ENCODE measurements around the gene PHF21B.
"Not testable (repeated sequence)": the region's sequence is repeated elsewhere in the genome, so short reads cannot be mapped to it uniquely, and the experiment has no call there.

The PHF21B gene

DNA sequence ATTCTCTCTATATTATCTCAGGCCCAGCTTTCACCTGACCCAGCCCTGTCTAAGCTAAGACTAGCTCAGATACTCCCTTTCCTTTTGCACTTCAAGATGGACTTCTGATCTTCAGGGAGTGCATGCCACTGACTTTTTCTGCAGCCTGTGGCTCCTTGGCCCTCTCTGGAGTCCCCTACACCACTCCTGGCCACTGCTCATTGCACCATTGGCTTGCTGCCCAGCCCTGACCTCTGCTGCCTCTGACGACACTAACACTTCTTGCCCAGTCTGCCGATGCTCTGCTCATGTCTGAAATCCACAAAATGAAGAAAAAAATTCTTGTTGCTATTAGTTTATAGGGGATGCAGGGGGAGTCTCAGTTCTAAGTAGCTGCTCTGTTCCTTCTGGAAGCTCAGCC lies 106.6 kb downstream of the PHF21B start:
- not testable (repeated sequence) for H3K27me3 ChIP-seq (ENCODE audit: insufficient read depth, low read length); H3K27ac ChIP-seq (ENCODE audit: low read depth, low read length, poor library complexity, severe bottlenecking); H3K4me2 ChIP-seq (ENCODE audit: low read length); H3F3A ChIP-seq (ENCODE audit: insufficient read depth, low read length); H3K9ac ChIP-seq (ENCODE audit: low read length); H3K36me3 ChIP-seq (ENCODE audit: insufficient read depth, low read length); H3K79me2 ChIP-seq (ENCODE audit: insufficient read depth, low read length); H2AFZ ChIP-seq (ENCODE audit: low read length); H3K9me2 ChIP-seq (ENCODE audit: low read depth, low read length); H3K4me3 ChIP-seq (ENCODE audit: low read depth, low read length, poor library complexity, severe bottlenecking); H3K9me3 ChIP-seq (ENCODE audit: low read length); H4K20me1 ChIP-seq (ENCODE audit: insufficient read depth, low read length); H3K4me1 ChIP-seq (ENCODE audit: insufficient read depth, low read length, severe bottlenecking)

GRCh38 chr22:44901301-44901700 lies 108.5 kb downstream of the PHF21B start:
- TF ChIP-seq EZH2 (IDR thresholded peaks at IDR 0.05; ENCODE audit: borderline replicate concordance, low read length) (no peak), CTCF (IDR thresholded peaks at IDR 0.05; ENCODE audit: low read length) (no peak)
- H2AFZ ChIP-seq (ENCODE audit: low read length) = no peak overlapping the region
- peaks cover 4% of the 10 kb centered on the region; the same call in 1 of the 2 replicates for H3K9me3 ChIP-seq (ENCODE audit: low read length)

DNA sequence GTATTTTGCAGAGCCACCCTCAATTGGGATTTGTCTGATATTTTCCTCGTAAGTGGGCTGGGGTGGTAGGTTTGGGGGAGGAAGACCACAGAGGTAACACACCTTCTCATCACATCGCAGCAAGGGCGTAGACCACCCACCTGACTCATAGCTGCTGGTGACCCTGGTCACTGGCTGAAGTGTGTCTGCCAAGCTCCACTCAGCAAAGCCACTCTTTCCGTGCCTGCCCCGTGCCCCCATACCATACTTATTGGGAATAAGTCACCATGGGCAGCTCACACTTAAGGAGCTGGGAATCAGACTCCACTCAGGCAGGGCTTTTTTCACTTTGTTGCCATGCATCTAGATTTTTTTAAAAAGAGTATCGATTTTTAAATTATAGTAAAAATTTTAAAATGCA lies 111.6 kb downstream of the PHF21B start:
- H3K9me3 ChIP-seq (ENCODE audit: low read length) = peaks cover 4% of the 10 kb centered on the region; the same call in 1 of the 2 replicates
- no peaks in the 10 kb centered on the region for H3K79me2 ChIP-seq (ENCODE audit: insufficient read depth, low read length)
- H3K4me2 ChIP-seq (ENCODE audit: low read length) = no peak overlapping the region
- H3K27me3 ChIP-seq (ENCODE audit: insufficient read depth, low read length) = peaks cover 3% of the 10 kb centered on the region; the same call in 1 of the 2 replicates
- no peaks in the 10 kb centered on the region for H3K36me3 ChIP-seq (ENCODE audit: insufficient read depth, low read length)
- H3K9me2 ChIP-seq (ENCODE audit: low read depth, low read length) = no peaks in the 10 kb centered on the region
- H3K9ac ChIP-seq (ENCODE audit: low read length) = no peak overlapping the region
- no peak overlapping the region for H3K27ac ChIP-seq (ENCODE audit: low read depth, low read length, poor library complexity, severe bottlenecking)
- TF ChIP-seq CTCF (IDR thresholded peaks at IDR 0.05; ENCODE audit: low read length) = no peak
- no peak for TF ChIP-seq EZH2 (IDR thresholded peaks at IDR 0.05; ENCODE audit: borderline replicate concordance, low read length)
- H3F3A ChIP-seq (ENCODE audit: insufficient read depth, low read length) = no peaks in the 10 kb centered on the region
- no peaks in the 10 kb centered on the region for H4K20me1 ChIP-seq (ENCODE audit: insufficient read depth, low read length)
- no peak overlapping the region for H3K4me3 ChIP-seq (ENCODE audit: low read depth, low read length, poor library complexity, severe bottlenecking)
- H2AFZ ChIP-seq (ENCODE audit: low read length) = no peak overlapping the region
- no peaks in the 10 kb centered on the region for H3K4me1 ChIP-seq (ENCODE audit: insufficient read depth, low read length, severe bottlenecking)

More at GRCh38 chr22:44901301-44901700, 108.5 kb downstream of the PHF21B start:
- H3K9ac ChIP-seq (ENCODE audit: low read length) = no peak overlapping the region
- H3K27me3 ChIP-seq (ENCODE audit: insufficient read depth, low read length) = peaks cover 3% of the 10 kb centered on the region; the same call in 1 of the 2 replicates
- no peaks in the 10 kb centered on the region for H3K4me1 ChIP-seq (ENCODE audit: insufficient read depth, low read length, severe bottlenecking)
- no peak overlapping the region for H3K4me2 ChIP-seq (ENCODE audit: low read length)
- no peak overlapping the region for H3K4me3 ChIP-seq (ENCODE audit: low read depth, low read length, poor library complexity, severe bottlenecking)
- H3K36me3 ChIP-seq (ENCODE audit: insufficient read depth, low read length) = no peaks in the 10 kb centered on the region
- no peak overlapping the region for H3K27ac ChIP-seq (ENCODE audit: low read depth, low read length, poor library complexity, severe bottlenecking)
- H3F3A ChIP-seq (ENCODE audit: insufficient read depth, low read length) = no peaks in the 10 kb centered on the region
- H3K79me2 ChIP-seq (ENCODE audit: insufficient read depth, low read length) = no peaks in the 10 kb centered on the region
- H4K20me1 ChIP-seq (ENCODE audit: insufficient read depth, low read length) = no peaks in the 10 kb centered on the region
- no peaks in the 10 kb centered on the region for H3K9me2 ChIP-seq (ENCODE audit: low read depth, low read length)

- H3K9me2 ChIP-seq (ENCODE audit: low read depth, low read length) = no peaks in the 10 kb centered on the region
Observed at GRCh38 chr22:44895296-44896055, 114.3 kb downstream of the PHF21B start.

More at GRCh38 chr22:44895296-44896055, 114.3 kb downstream of the PHF21B start:
- Histone ChIP-seq H3K27ac (ENCODE audit: low read depth, low read length, poor library complexity, severe bottlenecking) (no peak overlapping the region), H3K9ac (ENCODE audit: low read length) (no peak overlapping the region), H3K79me2 (ENCODE audit: insufficient read depth, low read length) (no peaks in the 10 kb centered on the region), H2AFZ (ENCODE audit: low read length) (no peak overlapping the region), H3K4me1 (ENCODE audit: insufficient read depth, low read length, severe bottlenecking) (no peaks in the 10 kb centered on the region), H3K4me2 (ENCODE audit: low read length) (no peak overlapping the region), H4K20me1 (ENCODE audit: insufficient read depth, low read length) (no peaks in the 10 kb centered on the region), H3K9me3 (ENCODE audit: low read length) (no peaks in the 10 kb centered on the region), H3K4me3 (ENCODE audit: low read depth, low read length, poor library complexity, severe bottlenecking) (no peak overlapping the region), H3K27me3 (ENCODE audit: insufficient read depth, low read length) (no peaks in the 10 kb centered on the region), H3K36me3 (ENCODE audit: insufficient read depth, low read length) (no peaks in the 10 kb centered on the region), H3F3A (ENCODE audit: insufficient read depth, low read length) (no peaks in the 10 kb centered on the region)
- TF ChIP-seq EZH2 (IDR thresholded peaks at IDR 0.05; ENCODE audit: borderline replicate concordance, low read length) = no peak
- no peak for TF ChIP-seq CTCF (IDR thresholded peaks at IDR 0.05; ENCODE audit: low read length)
